ENCODE data around the gene ANAPC15. TPM values are rescaled to one million over a fixed set of nuclear protein-coding genes. Genes with fewer than 3 reads are reported as not detected.

Gene ANAPC15
- polyA plus RNA-seq, 3 donors: 92.6 to 112 (median 94.8) TPM

DNA sequence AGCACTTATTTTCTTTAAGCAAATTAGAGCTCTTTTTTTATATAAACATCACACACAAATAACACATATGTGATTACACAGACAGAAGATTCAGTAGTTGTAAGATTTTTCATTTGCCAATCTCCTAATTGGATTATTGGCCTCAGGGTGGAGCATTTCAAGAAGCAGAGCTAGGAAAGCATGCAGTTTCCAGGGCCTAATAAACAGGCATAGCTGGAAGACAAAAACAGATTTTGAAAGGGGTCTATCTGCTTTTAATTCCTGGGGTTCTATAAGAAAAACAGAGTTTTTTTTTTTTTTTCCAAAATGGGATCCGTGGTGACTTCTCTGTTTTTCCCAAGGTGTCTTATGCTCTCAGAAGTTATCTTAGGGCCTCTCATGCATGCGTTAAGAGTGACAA is 15.4 kb upstream of the ANAPC15 start:
- H3K9me3 Mint-ChIP-seq: peaks cover 9 to 20% (median 13%) of the 10 kb centered on the region in 7 donors
- Histone ChIP-seq H3K36me3 (replicated peaks in 1 of 2; ENCODE audit: control insufficient read depth in 1 of 2, insufficient read depth in 2 of 2, low read length in 2 of 2) (no peaks in the 10 kb centered on the region), H3K27me3 (ENCODE audit: control insufficient read depth in 2 of 2, insufficient read depth in 2 of 2, low read length in 2 of 2) (no peaks in the 10 kb centered on the region), H3K27ac (ENCODE audit: low read depth in 1 of 2, low read length in 2 of 2) (no peak overlapping the region), H3K4me3 (replicated peaks in 1 of 3; ENCODE audit: low read depth in 2 of 3, low read length in 3 of 3) (no peak overlapping the region), H3K4me1 (ENCODE audit: control insufficient read depth in 1 of 2, insufficient read depth in 2 of 2, low read length in 2 of 2) (peaks cover 44 to 49% of the 10 kb centered on the region in 2 donors), H4K20me1 (ENCODE audit: insufficient read depth, low read length) (no peaks in the 10 kb centered on the region), H2AFZ (ENCODE audit: insufficient read depth, low read depth, low read length, poor library complexity, severe bottlenecking) (no peak overlapping the region), H3K9me3 (replicated peaks in 1 of 2; ENCODE audit: control insufficient read depth in 1 of 2, insufficient read depth in 1 of 2, low read length in 2 of 2) (peaks cover 5% of the 10 kb centered on the region in 2 donors), H3K9ac (ENCODE audit: insufficient read depth, low read length, poor library complexity, severe bottlenecking) (no peak overlapping the region), H3K79me2 (ENCODE audit: insufficient read depth, low read length) (no peaks in the 10 kb centered on the region), H3K4me2 (replicated peaks; ENCODE audit: extremely low read depth, low read length, poor library complexity, severe bottlenecking) (no peak overlapping the region)
- H3K36me3 Mint-ChIP-seq: peaks cover 12 to 17% of the 10 kb centered on the region in 2 donors
- no peak overlapping the region for H3K27ac Mint-ChIP-seq
- peaks cover 0 to 2% (median 0%) of the 10 kb centered on the region in 3 donors for H3K27me3 Mint-ChIP-seq (ENCODE audit: low read depth in 3 of 3)
- DNase-seq: no peak
- H3K4me1 Mint-ChIP-seq: peaks cover 60% of the 10 kb centered on the region
- WGBS (ENCODE audit: insufficient coverage): no CpG with 5 or more reads among the region's 2 CpGs
- intact Hi-C loops (cut with micrococcal nuclease): no loop called here
- no peak overlapping the region for H3K4me3 Mint-ChIP-seq
- TF ChIP-seq, protein P1, sequence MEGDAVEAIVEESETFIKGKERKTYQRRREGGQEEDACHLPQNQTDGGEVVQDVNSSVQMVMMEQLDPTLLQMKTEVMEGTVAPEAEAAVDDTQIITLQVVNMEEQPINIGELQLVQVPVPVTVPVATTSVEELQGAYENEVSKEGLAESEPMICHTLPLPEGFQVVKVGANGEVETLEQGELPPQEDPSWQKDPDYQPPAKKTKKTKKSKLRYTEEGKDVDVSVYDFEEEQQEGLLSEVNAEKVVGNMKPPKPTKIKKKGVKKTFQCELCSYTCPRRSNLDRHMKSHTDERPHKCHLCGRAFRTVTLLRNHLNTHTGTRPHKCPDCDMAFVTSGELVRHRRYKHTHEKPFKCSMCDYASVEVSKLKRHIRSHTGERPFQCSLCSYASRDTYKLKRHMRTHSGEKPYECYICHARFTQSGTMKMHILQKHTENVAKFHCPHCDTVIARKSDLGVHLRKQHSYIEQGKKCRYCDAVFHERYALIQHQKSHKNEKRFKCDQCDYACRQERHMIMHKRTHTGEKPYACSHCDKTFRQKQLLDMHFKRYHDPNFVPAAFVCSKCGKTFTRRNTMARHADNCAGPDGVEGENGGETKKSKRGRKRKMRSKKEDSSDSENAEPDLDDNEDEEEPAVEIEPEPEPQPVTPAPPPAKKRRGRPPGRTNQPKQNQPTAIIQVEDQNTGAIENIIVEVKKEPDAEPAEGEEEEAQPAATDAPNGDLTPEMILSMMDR (IDR thresholded peaks at IDR 0.05): no peak

DNA sequence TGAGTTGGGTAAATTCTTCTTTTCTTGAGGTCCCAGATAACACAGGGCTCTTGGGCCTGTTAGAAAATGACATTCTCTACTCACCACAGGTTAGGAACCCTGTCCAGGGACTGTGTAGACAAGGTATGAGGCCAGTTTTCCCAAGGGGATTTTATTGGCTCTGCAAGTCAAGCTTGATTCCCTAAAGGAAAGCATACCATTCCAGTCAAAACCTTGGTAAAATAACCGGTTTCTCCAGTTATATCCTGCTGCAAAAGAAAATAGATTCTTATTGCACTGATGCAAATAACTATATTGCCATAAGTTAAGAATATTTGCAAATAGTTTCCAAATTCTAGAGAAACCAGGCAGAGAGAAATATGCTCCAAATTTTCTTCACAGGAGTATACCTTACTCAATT is 13.5 kb upstream of the ANAPC15 start:
- H3K36me3 Mint-ChIP-seq: peaks cover 12 to 15% of the 10 kb centered on the region in 2 donors

More for the DNA sequence above, 13.5 kb upstream of the ANAPC15 start:
- H3K27me3 ChIP-seq (ENCODE audit: control insufficient read depth in 2 of 2, insufficient read depth in 2 of 2, low read length in 2 of 2): no peaks in the 10 kb centered on the region
- no peak overlapping the region for H2AFZ ChIP-seq (ENCODE audit: insufficient read depth, low read depth, low read length, poor library complexity, severe bottlenecking)
- no peaks in the 10 kb centered on the region for H3K36me3 ChIP-seq (replicated peaks in 1 of 2; ENCODE audit: control insufficient read depth in 1 of 2, insufficient read depth in 2 of 2, low read length in 2 of 2)
- TF ChIP-seq, protein P1 (IDR thresholded peaks at IDR 0.05): no peak
- peaks cover 24 to 30% of the 10 kb centered on the region in 2 donors for H3K4me1 ChIP-seq (ENCODE audit: control insufficient read depth in 1 of 2, insufficient read depth in 2 of 2, low read length in 2 of 2)
- H3K4me3 ChIP-seq (replicated peaks in 1 of 3; ENCODE audit: low read depth in 2 of 3, low read length in 3 of 3): no peak overlapping the region
- H3K9me3 Mint-ChIP-seq: peaks cover 7 to 20% (median 13%) of the 10 kb centered on the region in 7 donors
- no CpG with 5 or more reads among the region's 1 CpG for WGBS (ENCODE audit: insufficient coverage)
- H3K27ac ChIP-seq (ENCODE audit: low read depth in 1 of 2, low read length in 2 of 2): no peak overlapping the region
- H3K4me2 ChIP-seq (replicated peaks; ENCODE audit: extremely low read depth, low read length, poor library complexity, severe bottlenecking): no peak overlapping the region
- peaks cover 41% of the 10 kb centered on the region for H3K4me1 Mint-ChIP-seq
- no peaks in the 10 kb centered on the region for H4K20me1 ChIP-seq (ENCODE audit: insufficient read depth, low read length)
- H3K27ac Mint-ChIP-seq: no peak overlapping the region
- H3K4me3 Mint-ChIP-seq: no peak overlapping the region
- peaks cover 5% of the 10 kb centered on the region in 2 donors for H3K9me3 ChIP-seq (replicated peaks in 1 of 2; ENCODE audit: control insufficient read depth in 1 of 2, insufficient read depth in 1 of 2, low read length in 2 of 2)
- no peaks in the 10 kb centered on the region for H3K79me2 ChIP-seq (ENCODE audit: insufficient read depth, low read length)
- intact Hi-C loops (cut with micrococcal nuclease): no loop called here
- DNase-seq: no peak
- H3K9ac ChIP-seq (ENCODE audit: insufficient read depth, low read length, poor library complexity, severe bottlenecking): no peak overlapping the region
- H3K27me3 Mint-ChIP-seq (ENCODE audit: low read depth in 3 of 3): peaks cover 0 to 2% (median 0%) of the 10 kb centered on the region in 3 donors
